B cell (primary cell): ENCODE results near the gene RNF114. TPM values are rescaled to one million over a fixed set of nuclear protein-coding genes. Genes with fewer than 3 reads are reported as not detected.

Source experiments
- ATAC-seq: fragments of 200-7000 bp; cut with Tn5 transposase; one replicate; pipeline ENCODE4 v1.10.0; 2021; ENCODE audit warnings: low read depth, mild to moderate bottlenecking, moderate number of reproducible peaks, moderate library complexity
- CTCF ChIA-PET: fragments of 350-600 bp; sonication (Branson Sonifier 250); formaldehyde crosslinking; loops from one replicate; lab custom pipeline; 2021; ENCODE audit warnings: antibody characterized with exemption, inconsistent platforms; lab: Charles Lee
- POLR2A ChIA-PET: fragments of 350-600 bp; sonication (Branson Sonifier 250); formaldehyde crosslinking; loops from one replicate; lab custom pipeline; 2021; ENCODE audit warnings: antibody characterized with exemption; lab: Charles Lee
- DNase-seq: peaks from one replicate; pipeline ENCODE4 v3.0.0; 2013
- H2AFZ ChIP-seq: 2 replicates; pipeline ENCODE4 v1.6.1; 2012; ENCODE audit warnings: mild to moderate bottlenecking, low read depth, low read length; ENCODE audit not compliant: insufficient read depth, poor library complexity, severe bottlenecking
- H3K27ac ChIP-seq, 2 donors: 1 replicate in 1 of 2; 2 replicates in 1 of 2; pipeline ENCODE4 v1.5.1; 2012 to 2013; ENCODE audit warnings: low read length in 2 of 2, mild to moderate bottlenecking in 2 of 2, moderate library complexity in 1 of 2
- H3K27me3 ChIP-seq, 4 experiments: fragments of 200-600 bp in 1 of 4; sonication (generic) in 1 of 4; replicated peaks in 1 of 4; 1 replicate in 2 of 4; 2 replicates in 2 of 4; pipeline versions ENCODE4 v1.6.1 to v1.7.0; 2013 to 2016; ENCODE audit warnings: low read length in 3 of 4, mild to moderate bottlenecking in 2 of 4, mixed read lengths in 1 of 4, moderate library complexity in 1 of 4; ENCODE audit not compliant: insufficient read depth in 4 of 4, control insufficient read depth in 3 of 4; ENCODE audit errors: control extremely low read depth in 1 of 4
- H3K36me3 ChIP-seq, 2 experiments: replicated peaks in 1 of 2; 1 replicate in 1 of 2; 2 replicates in 1 of 2; pipeline versions ENCODE4 v1.6.1 to v1.7.1; 2013; ENCODE audit warnings: low read length in 1 of 2; ENCODE audit not compliant: insufficient read depth in 2 of 2, control insufficient read depth in 1 of 2; ENCODE audit errors: control extremely low read depth in 1 of 2, extremely low read depth in 1 of 2
- H3K4me1 ChIP-seq, 2 donors: fragments of 200-600 bp in 1 of 2; sonication (generic) in 1 of 2; 1 replicate in 1 of 2; 2 replicates in 1 of 2; pipeline versions ENCODE4 v1.5.1 to v1.6.1; 2013 to 2017; ENCODE audit warnings: low read length in 2 of 2; ENCODE audit not compliant: control insufficient read depth in 2 of 2, insufficient read depth in 2 of 2
- H3K4me2 ChIP-seq: replicated peaks from 2 replicates; pipeline ENCODE3; 2012; ENCODE audit warnings: mild to moderate bottlenecking, low read depth, low read length; ENCODE audit not compliant: poor library complexity, severe bottlenecking
- H3K4me3 ChIP-seq, 5 experiments: fragments of 200-600 bp in 1 of 5; sonication (generic) in 1 of 5; 1 replicate in 3 of 5; 2 replicates in 2 of 5; pipeline versions ENCODE4 v1.5.1 to v1.7.0; 2011 to 2016; ENCODE audit warnings: low read length in 4 of 5, mild to moderate bottlenecking in 4 of 5, low read depth in 2 of 5, control low read depth in 1 of 5, moderate library complexity in 1 of 5; ENCODE audit not compliant: insufficient read depth in 1 of 5; ENCODE audit errors: control extremely low read depth in 1 of 5, extremely low read depth in 1 of 5
- H3K79me2 ChIP-seq: fragments of 200-600 bp; sonication (generic); one replicate; pipeline ENCODE4 v1.6.0; 2016; ENCODE audit warnings: low read length; ENCODE audit not compliant: control insufficient read depth, insufficient read depth
- H3K9ac ChIP-seq: fragments of 200-600 bp; sonication (generic); 2 replicates; pipeline ENCODE4 v1.6.1; 2017; ENCODE audit warnings: mild to moderate bottlenecking, low read length, moderate library complexity
- H3K9me3 ChIP-seq, 3 donors: one replicate each; pipeline versions ENCODE4 v1.6.1 to v1.7.1; 2013; ENCODE audit warnings: low read length in 2 of 3; ENCODE audit not compliant: control insufficient read depth in 2 of 3, insufficient read depth in 1 of 3; ENCODE audit errors: control extremely low read depth in 1 of 3
- H4K20me1 ChIP-seq: 2 replicates; pipeline ENCODE4 v1.6.0; 2012; ENCODE audit warnings: mild to moderate bottlenecking, low read length; ENCODE audit not compliant: insufficient read depth, control insufficient read depth, poor library complexity, severe bottlenecking
- H3K27ac Mint-ChIP-seq: one replicate; pipeline ENCODE4 v1.8.0; 2021; ENCODE audit warnings: mixed read lengths
- H3K27me3 Mint-ChIP-seq: one replicate; pipeline ENCODE4 v1.8.0; 2021; ENCODE audit warnings: mixed read lengths
- H3K4me1 Mint-ChIP-seq: one replicate; pipeline ENCODE4 v1.8.0; 2021; ENCODE audit warnings: mixed read lengths
- H3K4me3 Mint-ChIP-seq: one replicate; pipeline ENCODE4 v1.8.0; 2021; ENCODE audit warnings: mixed read lengths
- H3K9me3 Mint-ChIP-seq: one replicate; pipeline ENCODE4 v1.8.0; 2022; ENCODE audit warnings: mixed read lengths; ENCODE audit not compliant: insufficient read depth
- CTCF ChIP-seq: fragments of 200-600 bp; IDR thresholded peaks from one replicate; pipeline ENCODE4 v1.8.0; 2022; ENCODE audit warnings: antibody characterized with exemption, mild to moderate bottlenecking
- EZH2 ChIP-seq: IDR thresholded peaks from 2 replicates; pipeline ENCODE4 v1.6.1; 2012; ENCODE audit warnings: borderline replicate concordance, low read depth, mild to moderate bottlenecking, moderate library complexity, low read length; ENCODE audit not compliant: insufficient read depth, poor library complexity, severe bottlenecking
- WGBS: methylation state at CpG from one replicate; pipeline ENCODE4 v1.1.5; 2013; ENCODE audit warnings: missing lambda C conversion rate; ENCODE audit not compliant: insufficient coverage; 5-methylcytosine and 5-hydroxymethylcytosine counted together
- intact Hi-C: fragments of 100-400 bp; cut with micrococcal nuclease; formaldehyde crosslinking; loops from one replicate; pipeline ENCODE4 v1.10.0; 2022
- polyA plus RNA-seq: library from polyadenylated mRNA; depleted of rRNA; stranded (reverse); fragments of >200 nt; gene quantifications from 2 replicates; pipeline ENCODE4 v1.2.3, GENCODE V29; 2012
- total RNA-seq, 2 donors: library from RNA; stranded (reverse); fragments of 120-200 nt in 1 of 2; gene quantifications; 1 replicate in 1 of 2; 2 replicates in 1 of 2; pipeline versions ENCODE4 v1.2.3 to v1.2.4, GENCODE V29; 2013 to 2022

Gene RNF114
- total and polyA plus RNA-seq, 2 donors (not counting 1 experiment from before 2014, with no cell fraction given), result 81.7 to 117 TPM

- no peaks in the 10 kb centered on the region for H3K9me3 Mint-ChIP-seq
- H3K27me3 Mint-ChIP-seq, result no peaks in the 10 kb centered on the region
- H3K27ac Mint-ChIP-seq, result no peak overlapping the region
- no peak overlapping the region for H3K4me3 Mint-ChIP-seq
- no peak overlapping the region for H3K4me2 ChIP-seq
- no peaks in the 10 kb centered on the region for H3K79me2 ChIP-seq
- WGBS, result 100% methylated on average over 9 of the region's 13 CpGs
- peaks cover 15% of the 10 kb centered on the region for H3K4me1 Mint-ChIP-seq
- H4K20me1 ChIP-seq, result no peaks in the 10 kb centered on the region
- H3K4me3 ChIP-seq, result no peak overlapping the region
- H3K36me3 ChIP-seq, result peaks cover 0 to 26% of the 10 kb centered on the region in 2 experiments
- TF ChIP-seq EZH2, result no peak
- no peak for TF ChIP-seq CTCF
- no peak overlapping the region for H2AFZ ChIP-seq
- H3K27ac ChIP-seq, result no peak overlapping the region
- H3K27me3 ChIP-seq, result no peaks in the 10 kb centered on the region
- H3K9me3 ChIP-seq, result no peaks in the 10 kb centered on the region
- ChIA-PET POLR2A (interaction anchor here (0.6 kb wide), 1 partner anchor 304 kb away, joined by 4 read pairs; no protein-coding TSS in a partner anchor), CTCF (interaction anchor here (0.7 to 1.4 kb wide), 2 partner anchors 46 to 47 kb away, joined by 3 read pairs; no protein-coding TSS in a partner anchor)
- intact Hi-C loops, result loop anchor here (5.0 kb wide), 1 partner anchor 504 kb away; no protein-coding TSS in a partner anchor
- no peak overlapping the region for H3K9ac ChIP-seq
- ATAC-seq, result no peak
- no peak for DNase-seq
- peaks cover 0 to 10% of the 10 kb centered on the region in 2 donors for H3K4me1 ChIP-seq
Observed at GRCh38 chr20:49891476-49892110, 44.6 kb upstream of the RNF114 start.

GRCh38 chr20:49892260-49892659 is 43.9 kb upstream of the RNF114 start:
- no peaks in the 10 kb centered on the region for H3K27me3 Mint-ChIP-seq
- Histone ChIP-seq H4K20me1 (no peaks in the 10 kb centered on the region), H3K4me3 (no peak overlapping the region), H3K79me2 (no peaks in the 10 kb centered on the region), H3K27ac (no peak overlapping the region), H3K9me3 (no peaks in the 10 kb centered on the region), H3K4me1 (peaks cover 0 to 10% of the 10 kb centered on the region in 2 donors), H3K36me3 (peaks cover 0 to 26% of the 10 kb centered on the region in 2 experiments), H2AFZ (no peak overlapping the region), H3K9ac (no peak overlapping the region), H3K27me3 (no peaks in the 10 kb centered on the region), H3K4me2 (no peak overlapping the region)
- 95% methylated on average over 6 of the region's 9 CpGs for WGBS
- ATAC-seq, result no peak
- CTCF ChIA-PET, result interaction anchor here (0.7 to 1.6 kb wide), 4 partner anchors 38 to 280 kb away, joined by 3 read pairs; no protein-coding TSS in a partner anchor
- no peak overlapping the region for H3K27ac Mint-ChIP-seq
- intact Hi-C loops, result loop anchor here (5.0 kb wide), 1 partner anchor 505 kb away; no protein-coding TSS in a partner anchor
- POLR2A ChIA-PET, result no interaction called here
- H3K4me1 Mint-ChIP-seq, result peaks cover 15% of the 10 kb centered on the region
- H3K9me3 Mint-ChIP-seq, result no peaks in the 10 kb centered on the region
- no peak for DNase-seq
- no peak overlapping the region for H3K4me3 Mint-ChIP-seq
- no peak for TF ChIP-seq EZH2
- no peak for TF ChIP-seq CTCF
